Measurements from ENCODE around the gene TRIM8.

DNA sequence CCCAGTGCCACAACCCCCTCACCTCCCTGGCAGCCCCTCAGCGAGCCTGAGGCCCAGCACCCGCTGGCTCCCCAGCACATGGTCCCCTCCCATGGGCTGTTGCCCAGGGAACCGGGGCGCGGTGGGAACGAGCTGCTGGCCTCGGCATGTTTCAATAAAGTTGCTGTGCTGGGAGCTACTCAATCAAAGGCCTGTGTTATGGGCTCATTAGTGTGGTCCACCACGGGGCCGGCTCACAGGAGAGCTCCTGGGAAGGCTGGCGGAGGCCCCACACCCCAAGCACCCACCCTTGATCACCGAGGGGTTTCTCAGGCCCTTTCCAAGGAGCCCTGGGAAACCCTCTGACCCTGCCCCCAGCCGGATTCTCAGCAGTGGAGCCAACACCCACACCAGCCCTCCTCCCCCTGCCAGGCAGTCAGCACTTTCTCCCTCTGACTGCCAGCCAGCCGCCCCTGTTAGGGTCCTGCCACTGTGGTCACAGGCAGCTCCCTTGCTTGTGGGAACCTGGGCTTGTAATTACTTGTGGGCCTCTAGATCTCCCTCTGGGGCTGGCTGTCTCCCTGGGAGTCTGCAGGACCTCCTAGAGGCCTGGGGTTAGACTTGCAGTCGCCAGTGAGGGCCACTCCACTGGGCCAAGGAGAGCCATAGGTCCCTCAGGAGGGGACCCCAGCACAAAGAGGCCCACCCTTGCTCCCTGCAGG is 24.8 kb upstream of the TRIM8 start:
- TF ChIP-seq, protein P1, sequence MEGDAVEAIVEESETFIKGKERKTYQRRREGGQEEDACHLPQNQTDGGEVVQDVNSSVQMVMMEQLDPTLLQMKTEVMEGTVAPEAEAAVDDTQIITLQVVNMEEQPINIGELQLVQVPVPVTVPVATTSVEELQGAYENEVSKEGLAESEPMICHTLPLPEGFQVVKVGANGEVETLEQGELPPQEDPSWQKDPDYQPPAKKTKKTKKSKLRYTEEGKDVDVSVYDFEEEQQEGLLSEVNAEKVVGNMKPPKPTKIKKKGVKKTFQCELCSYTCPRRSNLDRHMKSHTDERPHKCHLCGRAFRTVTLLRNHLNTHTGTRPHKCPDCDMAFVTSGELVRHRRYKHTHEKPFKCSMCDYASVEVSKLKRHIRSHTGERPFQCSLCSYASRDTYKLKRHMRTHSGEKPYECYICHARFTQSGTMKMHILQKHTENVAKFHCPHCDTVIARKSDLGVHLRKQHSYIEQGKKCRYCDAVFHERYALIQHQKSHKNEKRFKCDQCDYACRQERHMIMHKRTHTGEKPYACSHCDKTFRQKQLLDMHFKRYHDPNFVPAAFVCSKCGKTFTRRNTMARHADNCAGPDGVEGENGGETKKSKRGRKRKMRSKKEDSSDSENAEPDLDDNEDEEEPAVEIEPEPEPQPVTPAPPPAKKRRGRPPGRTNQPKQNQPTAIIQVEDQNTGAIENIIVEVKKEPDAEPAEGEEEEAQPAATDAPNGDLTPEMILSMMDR (IDR thresholded peaks at IDR 0.05), result no peak
- no peak for TF ChIP-seq POLR2A (IDR thresholded peaks at IDR 0.05)
